Thymus (tissue), 11 donors: ENCODE data around the gene NKX6-2. TPM values are rescaled to one million over a fixed set of nuclear protein-coding genes. Genes with fewer than 3 reads are reported as not detected.

ENCODE experiments used
- DNase-seq, 9 donors: peaks; one replicate each; pipeline ENCODE4 v3.0.0-alpha.2; 2013; ENCODE audit warnings: low spot score in 9 of 9, low read depth in 6 of 9, missing footprints in 1 of 9
- H3K27ac ChIP-seq, 2 donors: one replicate each; pipeline ENCODE4 v1.5.1; 2013; ENCODE audit warnings: control low read depth in 1 of 2, low read depth in 1 of 2, low read length in 1 of 2, mild to moderate bottlenecking in 1 of 2, moderate library complexity in 1 of 2
- H3K27me3 ChIP-seq, 2 donors: one replicate each; pipeline ENCODE4 v1.5.1; 2013; ENCODE audit warnings: low read length in 1 of 2; ENCODE audit not compliant: control insufficient read depth in 2 of 2, insufficient read depth in 1 of 2
- H3K36me3 ChIP-seq, 2 donors: one replicate each; pipeline ENCODE4 v1.5.1; 2013; ENCODE audit warnings: low read length in 1 of 2, mild to moderate bottlenecking in 1 of 2, moderate library complexity in 1 of 2; ENCODE audit not compliant: control insufficient read depth in 2 of 2, insufficient read depth in 2 of 2
- H3K4me1 ChIP-seq, 2 donors: one replicate each; pipeline ENCODE4 v1.5.1; 2013; ENCODE audit warnings: low read length in 2 of 2; ENCODE audit not compliant: control insufficient read depth in 2 of 2, insufficient read depth in 2 of 2
- H3K4me3 ChIP-seq, 2 donors: one replicate each; pipeline ENCODE4 v1.5.1; 2013; ENCODE audit warnings: low read length in 2 of 2, control low read depth in 1 of 2, mild to moderate bottlenecking in 1 of 2
- H3K9me3 ChIP-seq, 2 donors: one replicate each; pipeline ENCODE4 v1.5.1; 2013; ENCODE audit warnings: low read length in 1 of 2, mild to moderate bottlenecking in 1 of 2; ENCODE audit not compliant: control insufficient read depth in 2 of 2, insufficient read depth in 1 of 2
- WGBS: extraction: QIAGEN DNeasy Blood & Tissue Kit; methylation state at CpG from one replicate; pipeline ENCODE4 v1.1.7; 2013; 5-methylcytosine and 5-hydroxymethylcytosine counted together
- polyA plus RNA-seq: library from polyadenylated mRNA; stranded (reverse); fragments of 200-250 nt; gene quantifications from one replicate; pipeline ENCODE4 v1.2.3, GENCODE V29; 2013
- total RNA-seq: library from RNA; stranded (reverse); fragments of 120-200 nt; gene quantifications from one replicate; pipeline ENCODE4 v1.2.4, GENCODE V29; 2013
- donor health status: healthy.

NKX6-2 gene
- total and polyA plus RNA-seq, 2 donors = 0.09 to 0.16 TPM

- H3K27me3 ChIP-seq = no peaks in the 10 kb centered on the region
- H3K36me3 ChIP-seq = peaks cover 0 to 3% of the 10 kb centered on the region in 2 donors
- H3K4me3 ChIP-seq = no peak overlapping the region
- H3K9me3 ChIP-seq = no peaks in the 10 kb centered on the region
- WGBS = 96% methylated on average over 27 of the region's 27 CpGs
- no peak for DNase-seq
- H3K27ac ChIP-seq = no peak overlapping the region
- no peaks in the 10 kb centered on the region for H3K4me1 ChIP-seq
These were observed 43.6 kb downstream of the NKX6-2 start for GRCh38 chr10:132742167-132742836.

- H3K36me3 ChIP-seq = peaks cover 0 to 3% of the 10 kb centered on the region in 2 donors
- H3K4me1 ChIP-seq = peaks cover 0 to under 1% of the 10 kb centered on the region in 2 donors
- WGBS = 93% methylated on average over 6 of the region's 6 CpGs
These were observed 45.4 kb downstream of the NKX6-2 start for GRCh38 chr10:132740588-132740987.

GRCh38 chr10:132739225-132739613 lies 46.7 kb downstream of the NKX6-2 start:
- no peak for DNase-seq
- H3K4me3 ChIP-seq = no peak overlapping the region
- H3K27ac ChIP-seq = no peak overlapping the region
- H3K27me3 ChIP-seq = no peaks in the 10 kb centered on the region
- WGBS = 97% methylated on average over 14 of the region's 14 CpGs
- peaks cover 0 to 3% of the 10 kb centered on the region in 2 donors for H3K36me3 ChIP-seq
- H3K9me3 ChIP-seq = no peaks in the 10 kb centered on the region
- peaks cover 0 to 15% of the 10 kb centered on the region in 2 donors for H3K4me1 ChIP-seq

More at GRCh38 chr10:132740588-132740987, 45.4 kb downstream of the NKX6-2 start:
- no peaks in the 10 kb centered on the region for H3K27me3 ChIP-seq
- H3K27ac ChIP-seq = no peak overlapping the region
- DNase-seq = no peak
- H3K4me3 ChIP-seq = no peak overlapping the region
- no peaks in the 10 kb centered on the region for H3K9me3 ChIP-seq

DNA sequence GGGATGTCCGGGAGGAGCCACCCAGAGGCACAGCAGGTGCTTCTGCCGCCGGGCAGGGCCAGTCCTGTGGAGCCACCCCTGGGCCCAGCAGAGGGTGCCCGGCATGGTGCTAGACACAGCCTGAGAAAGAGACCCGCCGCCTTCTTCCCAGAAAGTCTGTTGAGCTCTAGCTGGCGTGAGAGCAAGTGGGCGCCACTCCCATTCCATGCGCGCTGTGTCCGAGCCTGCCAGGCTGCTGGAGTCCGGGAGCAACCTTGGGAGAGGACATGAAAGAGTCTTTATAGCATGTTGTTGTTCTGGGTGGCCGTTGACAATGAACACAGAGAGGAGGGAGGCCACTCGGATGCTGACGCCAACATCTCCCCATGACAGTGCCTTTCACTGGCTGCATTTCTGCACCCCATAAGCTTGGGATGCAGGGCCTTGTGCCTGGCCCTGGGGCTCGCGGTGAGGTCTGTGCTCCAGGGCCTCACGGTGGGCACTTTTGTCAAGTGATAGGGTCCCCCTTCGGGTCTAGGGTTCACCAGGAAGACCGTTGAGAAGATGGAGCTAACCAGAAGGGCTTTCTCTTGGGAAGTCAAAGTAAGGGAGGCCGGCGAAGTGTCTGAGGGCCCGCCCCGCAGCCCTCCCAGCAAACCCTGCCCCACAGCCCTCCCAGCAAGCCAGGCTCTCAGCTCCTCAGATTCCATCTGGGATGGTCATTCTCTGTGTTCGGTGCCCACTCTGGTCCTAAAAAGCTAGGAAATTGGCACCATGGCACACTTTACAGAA lies 47.3 kb downstream of the NKX6-2 start:
- Histone ChIP-seq H3K9me3 (no peaks in the 10 kb centered on the region), H3K4me3 (no peak overlapping the region), H3K27ac (no peak overlapping the region), H3K36me3 (peaks cover 0 to 6% of the 10 kb centered on the region in 2 donors), H3K4me1 (peaks cover 0 to 15% of the 10 kb centered on the region in 2 donors), H3K27me3 (no peaks in the 10 kb centered on the region)
- DNase-seq = no peak
- WGBS = 98% methylated on average over 25 of the region's 25 CpGs

GRCh38 chr10:132737390-132738048 lies 48.4 kb downstream of the NKX6-2 start:
- H3K36me3 ChIP-seq = peaks cover 0 to 13% of the 10 kb centered on the region in 2 donors
- WGBS = 96% methylated on average over 16 of the region's 16 CpGs
- DNase-seq = no peak

DNA sequence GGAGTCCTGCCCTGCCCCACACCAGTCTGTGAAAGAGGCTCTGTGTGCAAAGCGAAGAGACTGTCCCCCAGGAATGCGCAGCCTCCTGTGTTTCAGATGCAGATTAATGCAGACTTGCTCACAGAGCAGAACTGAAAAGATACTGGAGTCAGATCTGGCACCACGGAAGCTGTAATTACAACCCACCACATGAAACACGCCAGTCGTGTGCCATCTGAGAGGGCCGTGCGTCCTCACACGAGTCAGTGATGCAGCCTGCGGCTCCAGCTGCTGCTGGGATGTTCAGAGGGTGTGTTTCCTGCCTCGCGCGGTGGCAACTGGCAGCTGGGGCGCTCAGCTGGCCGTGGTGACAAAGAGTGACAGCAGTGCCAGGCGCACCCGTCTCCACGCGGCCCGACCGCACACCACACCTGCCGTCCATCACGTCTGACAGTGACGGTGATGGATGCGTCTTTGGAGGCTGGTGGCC lies 50.0 kb downstream of the NKX6-2 start:
- H3K4me1 ChIP-seq = peaks cover 0 to 15% of the 10 kb centered on the region in 2 donors
- H3K4me3 ChIP-seq = no peak overlapping the region
- no peaks in the 10 kb centered on the region for H3K9me3 ChIP-seq
- peak in 5 of 9 donors; percentile 15 to 47 (median 26) for DNase-seq
- 81% methylated on average over 24 of the region's 24 CpGs for WGBS
- H3K36me3 ChIP-seq = peaks cover 0 to 15% of the 10 kb centered on the region in 2 donors
- no peaks in the 10 kb centered on the region for H3K27me3 ChIP-seq
- H3K27ac ChIP-seq = no peak overlapping the region

More at GRCh38 chr10:132737390-132738048, 48.4 kb downstream of the NKX6-2 start:
- Histone ChIP-seq H3K9me3 (no peaks in the 10 kb centered on the region), H3K27me3 (no peaks in the 10 kb centered on the region), H3K27ac (no peak overlapping the region), H3K4me1 (peaks cover 0 to 15% of the 10 kb centered on the region in 2 donors), H3K4me3 (no peak overlapping the region)

DNA sequence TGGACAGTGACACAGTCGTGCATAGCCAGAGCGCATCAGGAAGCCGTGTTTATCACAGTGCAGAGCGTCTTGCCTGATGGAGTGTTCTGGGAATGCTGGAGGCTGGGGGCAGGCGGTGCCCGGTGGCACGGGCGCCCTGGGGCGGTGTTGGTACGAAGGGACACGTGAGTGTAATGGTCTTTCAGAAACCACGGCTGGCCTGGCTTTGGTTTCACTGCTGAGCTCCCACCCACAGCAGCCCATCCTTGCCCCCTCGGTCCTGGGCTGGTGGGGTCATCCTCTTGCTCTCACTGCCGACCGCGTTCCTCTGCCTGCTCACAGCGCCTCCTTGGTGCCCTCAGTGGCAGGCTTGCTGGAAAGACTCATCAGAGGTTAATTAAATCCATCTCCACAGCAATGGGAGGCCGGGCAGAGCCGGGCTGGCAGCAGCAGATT lies 50.6 kb downstream of the NKX6-2 start:
- Histone ChIP-seq H3K27ac (no peak overlapping the region), H3K27me3 (no peaks in the 10 kb centered on the region), H3K36me3 (peaks cover 0 to 15% of the 10 kb centered on the region in 2 donors), H3K9me3 (no peaks in the 10 kb centered on the region), H3K4me1 (peaks cover 0 to 15% of the 10 kb centered on the region in 2 donors), H3K4me3 (no peak overlapping the region)
- 98% methylated on average over 19 of the region's 19 CpGs for WGBS
- DNase-seq = no peak

- Histone ChIP-seq H3K36me3 (peaks cover 0 to 12% of the 10 kb centered on the region in 2 donors), H3K9me3 (no peaks in the 10 kb centered on the region)
- 97% methylated on average over 19 of the region's 19 CpGs for WGBS
These were observed 52.0 kb downstream of the NKX6-2 start for GRCh38 chr10:132733926-132734325.

More at GRCh38 chr10:132733926-132734325, 52.0 kb downstream of the NKX6-2 start:
- Histone ChIP-seq H3K4me3 (no peak overlapping the region), H3K27me3 (no peaks in the 10 kb centered on the region), H3K27ac (no peak overlapping the region), H3K4me1 (peaks cover 0 to 15% of the 10 kb centered on the region in 2 donors)
- DNase-seq = no peak
